Activated CD4-positive, CD25-positive, alpha-beta regulatory T cell treated with anti-CD3 and anti-CD28 coated beads, Interleukin-2, amount 50 U/mL, for 72 hours (primary cell): Measurements from ENCODE around the gene KLF14.
"Not testable (repeated sequence)": the region's sequence is repeated elsewhere in the genome, so short reads cannot be mapped to it uniquely, and the experiment has no call there.

Experiments
- DNase-seq: peaks from one replicate; pipeline ENCODE4 v3.0.0; 2021

KLF14 gene

DNA sequence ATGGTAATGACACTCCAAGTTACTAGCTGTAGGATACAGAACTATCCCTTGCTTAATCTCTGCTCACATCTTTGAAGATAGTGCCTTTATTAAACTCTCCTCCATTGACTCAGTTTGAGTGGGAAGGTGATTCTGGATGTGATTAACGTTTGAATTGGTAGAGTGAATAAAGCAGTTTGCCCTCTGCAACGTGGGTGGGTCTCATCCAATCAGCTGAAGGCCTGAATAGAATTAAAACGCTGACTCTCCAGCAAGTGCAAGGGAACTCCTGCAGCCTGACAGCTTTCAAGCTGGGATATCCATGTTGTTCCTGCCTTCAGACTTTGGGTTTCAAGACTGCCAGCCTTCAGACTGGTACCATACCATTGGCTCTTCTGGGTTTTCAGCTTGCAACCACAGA is 21.6 kb downstream of the KLF14 start:
- DNase-seq = no peak

DNA sequence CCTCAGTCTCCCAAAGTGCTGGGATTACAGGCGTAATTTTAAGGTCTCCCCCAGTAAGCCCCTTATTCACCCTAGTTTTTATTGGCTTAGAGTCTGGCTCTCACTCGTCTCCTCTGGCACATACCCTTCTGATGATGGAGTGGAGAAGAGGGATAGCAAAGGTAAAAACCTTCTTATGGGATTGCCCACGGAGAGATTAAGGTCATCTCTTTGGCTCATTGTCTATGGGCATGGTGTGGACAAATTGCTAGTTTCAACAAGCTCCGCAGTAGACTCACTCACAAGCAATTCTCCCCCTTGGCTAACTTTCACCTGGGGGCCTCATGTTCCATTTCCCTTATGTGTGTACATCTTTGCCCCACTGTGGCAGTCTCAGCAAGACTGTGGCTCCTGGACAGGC is 25.2 kb downstream of the KLF14 start:
- no peak for DNase-seq

DNA sequence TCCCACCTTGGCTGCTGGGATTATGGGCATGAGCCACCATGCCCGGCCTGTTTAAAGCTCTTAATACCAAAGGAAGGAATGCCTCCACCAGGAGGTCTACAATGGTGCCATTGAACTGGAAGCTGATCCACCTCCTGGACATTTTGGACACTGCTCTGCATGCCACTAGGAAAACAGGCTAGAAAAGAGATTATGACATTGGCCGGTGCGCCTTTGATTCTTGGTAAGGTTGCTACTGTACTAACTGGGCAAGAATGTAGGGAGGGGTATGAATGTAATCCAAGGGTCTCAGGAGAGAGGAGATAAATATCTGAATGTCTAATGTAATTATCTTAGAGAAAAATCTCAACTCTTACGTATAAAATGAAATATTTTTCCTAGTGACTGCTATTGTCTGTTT is 26.0 kb downstream of the KLF14 start:
- no peak for DNase-seq

DNA sequence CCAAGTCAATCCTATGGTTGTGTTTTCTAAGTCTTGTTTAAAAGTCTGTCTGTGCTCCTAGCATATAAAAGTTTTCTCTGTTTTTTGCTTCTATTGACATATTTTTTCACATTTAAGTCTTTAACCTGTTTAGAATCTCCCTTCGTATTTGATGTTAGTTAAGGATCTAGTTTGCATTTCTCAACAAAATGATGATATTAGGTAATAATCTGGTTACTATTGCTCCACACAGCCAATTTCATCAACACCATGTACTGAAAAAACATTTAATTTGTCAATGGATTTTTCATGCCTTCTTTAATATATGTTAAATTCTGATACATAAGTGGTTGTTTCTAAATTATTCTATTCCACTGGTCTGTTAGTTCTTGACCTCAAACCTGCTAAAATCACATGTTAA is 30.2 kb downstream of the KLF14 start:
- DNase-seq = no peak

DNA sequence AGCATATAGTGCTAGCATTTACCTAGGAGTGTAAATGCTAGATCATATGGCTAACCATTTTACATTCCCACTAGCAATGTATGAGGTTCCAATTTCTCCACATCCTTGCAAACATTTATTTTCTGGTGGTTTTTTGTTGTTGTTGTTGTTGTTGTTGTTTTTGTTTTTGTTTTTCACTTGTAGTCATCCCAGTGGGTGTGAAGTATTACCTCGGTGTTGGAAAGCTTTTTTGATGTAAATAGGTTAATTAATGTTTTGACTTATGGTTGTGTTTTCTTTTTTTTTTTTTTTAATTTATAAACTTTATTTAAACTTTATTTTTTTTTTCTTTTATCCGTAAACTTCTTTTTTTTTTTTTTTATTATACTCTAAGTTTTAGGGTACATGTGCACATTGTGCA is 32.4 kb downstream of the KLF14 start:
- DNase-seq = no peak

DNA sequence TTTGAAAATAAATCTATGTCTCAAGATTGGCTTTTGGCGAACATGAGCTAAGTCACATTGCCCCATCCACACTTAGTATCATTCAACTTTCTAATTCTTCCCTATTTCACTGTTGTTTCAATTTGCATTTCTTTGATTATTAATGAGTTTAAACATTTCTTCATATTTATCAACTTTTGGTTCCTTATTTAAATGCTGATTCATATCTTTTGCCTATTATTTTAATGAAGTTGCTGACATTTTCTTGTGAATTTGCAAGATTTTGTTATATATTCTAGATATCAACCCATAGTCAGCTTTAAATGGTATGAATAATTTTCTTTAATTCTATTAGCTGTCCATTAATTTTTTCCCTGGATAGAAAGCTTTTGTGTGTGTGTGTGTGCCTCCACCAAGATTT is 33.2 kb downstream of the KLF14 start:
- DNase-seq = no peak

DNA sequence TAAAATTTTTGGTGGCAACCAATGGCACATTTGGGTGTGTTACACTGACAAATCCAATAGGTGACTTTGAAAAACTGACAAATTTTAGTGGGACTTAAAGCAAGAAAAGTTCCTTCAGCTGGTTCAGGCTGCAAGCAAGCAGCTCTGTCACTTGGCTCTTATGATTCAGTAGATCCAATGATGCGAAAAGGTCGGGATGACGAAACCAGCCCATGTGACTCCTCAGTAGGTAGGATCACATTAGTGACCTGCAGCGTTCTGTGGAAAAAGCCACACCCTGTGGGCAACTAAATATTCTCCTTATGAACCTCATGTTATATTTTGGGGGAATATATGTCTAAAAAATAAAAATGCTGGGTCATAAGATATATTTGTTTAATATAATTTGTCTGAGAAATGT is 34.3 kb downstream of the KLF14 start:
- DNase-seq = no peak

DNA sequence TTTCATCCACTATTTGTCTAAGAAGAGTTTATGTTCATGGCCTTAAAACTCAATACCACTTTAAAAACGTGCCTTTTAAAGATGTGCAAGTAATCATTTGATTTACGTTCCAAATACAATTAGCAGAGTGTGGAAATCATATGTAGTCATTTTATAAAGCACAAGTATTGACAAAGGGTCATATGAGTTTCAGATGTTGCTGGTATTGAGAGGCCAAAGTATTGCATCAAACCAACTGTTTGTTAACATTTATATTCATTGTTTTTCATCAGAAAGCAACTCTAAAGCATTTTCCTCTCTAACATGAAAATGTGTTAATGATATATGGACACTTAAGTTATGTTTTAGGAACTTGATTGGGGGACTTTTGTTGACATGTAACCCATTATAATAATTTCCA is 36.2 kb downstream of the KLF14 start:
- DNase-seq = no peak

DNA sequence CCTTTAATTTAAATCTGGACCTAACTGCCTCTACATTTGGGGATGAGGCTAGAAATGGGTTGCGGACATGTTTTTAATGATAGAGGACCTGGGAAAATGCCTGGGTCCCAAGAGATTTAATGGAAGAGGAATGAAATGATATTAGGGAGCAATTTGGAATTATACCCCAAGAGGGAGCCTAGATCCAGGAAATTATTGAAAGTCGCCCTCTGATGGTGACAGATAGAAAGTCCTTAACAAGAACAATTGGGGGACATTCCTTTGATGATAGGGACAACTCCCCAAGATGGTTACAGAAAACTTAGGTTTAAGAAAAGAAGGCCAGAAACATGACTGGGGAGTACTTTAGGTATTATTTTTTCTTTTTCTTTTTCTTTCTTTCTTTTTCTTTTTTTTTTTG is 38.2 kb downstream of the KLF14 start:
- DNase-seq = no peak

DNA sequence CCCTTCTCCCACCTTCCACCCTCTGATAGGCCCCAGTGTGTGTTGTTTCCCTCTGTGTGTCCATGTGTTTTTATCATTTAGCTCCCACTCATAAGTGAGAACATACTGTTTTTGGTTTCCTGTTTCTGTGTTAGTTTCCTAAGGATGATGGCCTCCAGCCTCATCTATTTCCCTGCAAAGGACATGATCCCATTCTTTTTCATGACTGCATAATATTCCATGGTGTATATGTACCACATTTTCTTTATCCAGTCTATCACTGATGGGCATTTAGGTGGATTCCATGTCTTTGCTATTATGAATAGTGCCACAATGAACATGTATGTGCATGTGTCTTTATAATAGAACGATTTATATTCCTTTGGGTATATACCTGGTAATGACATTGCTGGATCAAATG is 41.6 kb downstream of the KLF14 start:
- not testable (repeated sequence) for DNase-seq

DNA sequence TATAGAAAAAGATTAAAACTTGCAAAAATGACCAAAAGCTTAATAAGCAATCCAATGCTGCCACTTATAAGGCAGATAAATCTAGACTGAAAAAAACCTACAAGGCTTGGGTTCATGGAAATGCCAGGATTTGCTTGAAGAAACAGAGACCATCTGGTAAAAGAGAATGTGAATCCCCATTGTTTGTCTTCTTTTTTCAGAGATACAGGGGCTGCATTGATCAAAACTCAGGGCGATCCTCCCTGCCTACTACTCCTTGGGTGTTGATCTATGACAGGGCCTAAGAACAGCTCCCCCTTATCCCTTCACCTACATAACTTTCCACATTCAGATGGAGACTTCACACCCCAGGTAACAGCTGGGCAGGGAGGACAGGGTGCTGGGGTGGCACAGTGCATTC is 44.3 kb downstream of the KLF14 start:
- DNase-seq = no peak

DNA sequence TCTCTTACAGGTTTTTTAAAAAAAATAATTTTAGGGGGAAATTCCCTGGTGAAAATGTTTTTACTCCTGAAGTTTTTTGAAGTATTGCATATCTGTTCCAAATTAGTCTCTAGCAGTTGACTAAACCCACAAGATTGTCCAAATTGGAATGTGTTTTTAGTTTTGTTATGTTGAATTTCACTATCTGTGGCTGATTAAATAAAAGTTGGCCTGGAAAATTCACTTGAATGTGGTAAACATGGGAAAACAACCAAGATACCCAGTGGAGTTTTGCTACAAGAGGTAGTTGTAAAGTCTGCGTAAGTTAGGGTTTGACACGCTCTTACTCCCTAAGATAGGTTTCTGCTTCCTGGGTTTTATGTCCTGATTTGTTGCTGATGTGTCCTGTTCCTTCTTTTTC is 51.0 kb downstream of the KLF14 start:
- no peak for DNase-seq
